Heart left ventricle (tissue), 13 donors: ENCODE results near the gene CR1L.

Experiments
- CTCF ChIP-seq, 12 donors: fragments of 200-600 bp; sonication (generic) in 4 of 12; IDR thresholded peaks; one replicate each; pipeline versions ENCODE4 v1.5.0 to v1.8.0; 2018 to 2022; ENCODE audit warnings: antibody characterized with exemption in 12 of 12, mild to moderate bottlenecking in 5 of 12
- POLR2A ChIP-seq, 2 donors: fragments of 450-650 bp; IDR thresholded peaks; one replicate each; pipeline ENCODE4 v1.6.1; 2017; ENCODE audit warnings: antibody characterized with exemption in 2 of 2, mild to moderate bottlenecking in 2 of 2, moderate library complexity in 2 of 2
- donor health status: ischemic (EF 13 %, LVEDD 7.1; RV severe dilation, severe dysfunction).
- donor health status: DM: no; HTN: yes; CAD: no.
- donor health status: DM: no; HTN: no; CAD: no.
- donor health status: ischemic (EF 25% LVEDD 6.9; RV normal size, moderate dysfunction).
- donor health status: ischemic (EF 25% LVEDD 5.7; RV mildly dilated, moderate dysfunction).
- donor health status: ischemic (EF 35%, LVEDD 5.7; RV mildly dilated, moderate dysfunction).
- donor health status: nonischemic (EF 11% LVEDD 7.7; RV severe dilation, severe dysfunction).
- donor health status: DM: yes; HTN: yes; CAD: no.
- donor health status: PGD.
- donor health status: ischemic (EF 29% LVEDD 5.4; RV normal size, mild dysfunction).
- donor health status: nonischemic (EF 23%, LVEDD 6.1; RV moderate dilation, normal function).

- TF ChIP-seq CTCF (IDR thresholded peaks at IDR 0.05), result no peak
- TF ChIP-seq POLR2A (IDR thresholded peaks at IDR 0.05), result no peak
These were observed 107.6 kb downstream of the CR1L start for GRCh38 chr1:207752456-207752998.
